Stimulated activated CD4-positive, alpha-beta T cell treated with anti-CD3 and anti-CD28 coated beads, TNF-alpha, amount 100 ng/mL, for 24 hours (primary cell): Measurements from ENCODE around the gene ABL1.

Experiments used
- DNase-seq, 3 experiments: peaks; one replicate each; pipeline ENCODE4 v3.0.0-alpha.2; 2020; ENCODE audit warnings: low read depth in 3 of 3

ABL1 gene

GRCh38 chr9:130918101-130918825 lies 83.2 kb downstream of the ABL1 start:
- no peak for DNase-seq

GRCh38 chr9:130918826-130919558 lies 83.9 kb downstream of the ABL1 start:
- no peak for DNase-seq

- DNase-seq = no peak
Measured at GRCh38 chr9:130919559-130920145, 84.6 kb downstream of the ABL1 start.

- no peak for DNase-seq
Measured at GRCh38 chr9:130920233-130920632, 85.2 kb downstream of the ABL1 start.

GRCh38 chr9:130920762-130921299 lies 85.8 kb downstream of the ABL1 start:
- no peak for DNase-seq

- DNase-seq = no peak
Measured at GRCh38 chr9:130921300-130921988, 86.4 kb downstream of the ABL1 start.

GRCh38 chr9:130921989-130922892 lies 87.2 kb downstream of the ABL1 start:
- no peak for DNase-seq

GRCh38 chr9:130922893-130923610 lies 88.0 kb downstream of the ABL1 start:
- no peak for DNase-seq

GRCh38 chr9:130923611-130924447 lies 88.8 kb downstream of the ABL1 start:
- no peak for DNase-seq

GRCh38 chr9:130924448-130924788 lies 89.4 kb downstream of the ABL1 start:
- DNase-seq = no peak

- DNase-seq = no peak
Measured at GRCh38 chr9:130925050-130925678, 90.1 kb downstream of the ABL1 start.

GRCh38 chr9:130927338-130927737 lies 92.3 kb downstream of the ABL1 start:
- DNase-seq = no peak

GRCh38 chr9:130927995-130928900 lies 93.2 kb downstream of the ABL1 start:
- no peak for DNase-seq

- DNase-seq = no peak
Measured at GRCh38 chr9:130929571-130930038, 94.6 kb downstream of the ABL1 start.

- no peak for DNase-seq
Measured at GRCh38 chr9:130930132-130930803, 95.2 kb downstream of the ABL1 start.

- no peak for DNase-seq
Measured at GRCh38 chr9:130930804-130931349, 95.8 kb downstream of the ABL1 start.
